ENCODE measurements around the gene ENDOU.

DNA sequence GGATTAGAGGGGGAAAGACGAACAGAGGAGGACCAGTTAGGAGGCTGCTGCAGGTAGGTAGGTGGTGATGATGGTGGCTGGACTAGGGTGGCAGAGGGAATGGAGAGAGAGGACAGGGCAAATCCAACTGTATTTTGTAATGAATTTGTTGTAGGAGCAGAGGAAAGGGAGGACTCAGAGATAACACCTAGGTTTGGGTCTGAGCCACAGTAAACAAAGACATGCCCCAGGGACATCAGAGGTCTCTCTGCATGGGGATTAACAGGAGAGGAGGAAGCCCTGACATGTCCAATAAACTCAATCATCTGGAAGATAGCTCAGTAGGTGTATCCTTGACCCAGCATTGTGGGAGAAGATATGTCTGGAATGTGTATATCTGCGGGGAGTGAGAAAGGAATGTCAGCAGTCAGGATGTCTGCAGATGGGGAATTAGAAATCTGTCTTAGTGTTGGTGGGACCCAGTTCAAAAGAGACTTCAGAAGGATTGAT, 43.1 kb upstream of the ENDOU start:
- TF ChIP-seq POLR2AphosphoS5 (IDR thresholded peaks at IDR 0.05; ENCODE audit: low read depth, low read length), result no peak
- TF ChIP-seq, protein P1, sequence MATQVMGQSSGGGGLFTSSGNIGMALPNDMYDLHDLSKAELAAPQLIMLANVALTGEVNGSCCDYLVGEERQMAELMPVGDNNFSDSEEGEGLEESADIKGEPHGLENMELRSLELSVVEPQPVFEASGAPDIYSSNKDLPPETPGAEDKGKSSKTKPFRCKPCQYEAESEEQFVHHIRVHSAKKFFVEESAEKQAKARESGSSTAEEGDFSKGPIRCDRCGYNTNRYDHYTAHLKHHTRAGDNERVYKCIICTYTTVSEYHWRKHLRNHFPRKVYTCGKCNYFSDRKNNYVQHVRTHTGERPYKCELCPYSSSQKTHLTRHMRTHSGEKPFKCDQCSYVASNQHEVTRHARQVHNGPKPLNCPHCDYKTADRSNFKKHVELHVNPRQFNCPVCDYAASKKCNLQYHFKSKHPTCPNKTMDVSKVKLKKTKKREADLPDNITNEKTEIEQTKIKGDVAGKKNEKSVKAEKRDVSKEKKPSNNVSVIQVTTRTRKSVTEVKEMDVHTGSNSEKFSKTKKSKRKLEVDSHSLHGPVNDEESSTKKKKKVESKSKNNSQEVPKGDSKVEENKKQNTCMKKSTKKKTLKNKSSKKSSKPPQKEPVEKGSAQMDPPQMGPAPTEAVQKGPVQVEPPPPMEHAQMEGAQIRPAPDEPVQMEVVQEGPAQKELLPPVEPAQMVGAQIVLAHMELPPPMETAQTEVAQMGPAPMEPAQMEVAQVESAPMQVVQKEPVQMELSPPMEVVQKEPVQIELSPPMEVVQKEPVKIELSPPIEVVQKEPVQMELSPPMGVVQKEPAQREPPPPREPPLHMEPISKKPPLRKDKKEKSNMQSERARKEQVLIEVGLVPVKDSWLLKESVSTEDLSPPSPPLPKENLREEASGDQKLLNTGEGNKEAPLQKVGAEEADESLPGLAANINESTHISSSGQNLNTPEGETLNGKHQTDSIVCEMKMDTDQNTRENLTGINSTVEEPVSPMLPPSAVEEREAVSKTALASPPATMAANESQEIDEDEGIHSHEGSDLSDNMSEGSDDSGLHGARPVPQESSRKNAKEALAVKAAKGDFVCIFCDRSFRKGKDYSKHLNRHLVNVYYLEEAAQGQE (IDR thresholded peaks at IDR 0.05; ENCODE audit: insufficient read depth in 1 of 2, low read depth in 2 of 2, low read length in 2 of 2), result no peak
- TF ChIP-seq TAF1 (IDR thresholded peaks at IDR 0.05; ENCODE audit: borderline replicate concordance, insufficient read depth, low read length), result no peak
- no peak for TF ChIP-seq SIN3A (IDR thresholded peaks at IDR 0.05; ENCODE audit: borderline replicate concordance, insufficient read depth, low read length)
- no peak for TF ChIP-seq FOXP2 (optimal IDR thresholded peaks at IDR 0.05; ENCODE audit: borderline replicate concordance, extremely low read depth, extremely low read length, insufficient read depth)

Data from PFSK-1 (cell line).